CD4-positive, alpha-beta memory T cell (primary cell): ENCODE results near the gene SLC6A3. TPM values are rescaled to one million over a fixed set of nuclear protein-coding genes. Genes with fewer than 3 reads are reported as not detected.

Experiments
- CTCF ChIA-PET: fragments of 350-600 bp; sonication (Branson Sonifier 250); formaldehyde crosslinking; loops from one replicate; lab custom pipeline; 2021; ENCODE audit warnings: inconsistent platforms; ENCODE audit not compliant: partially characterized antibody; lab: Charles Lee
- POLR2A ChIA-PET: fragments of 350-600 bp; sonication (Branson Sonifier 250); formaldehyde crosslinking; loops from one replicate; lab custom pipeline; 2021; ENCODE audit not compliant: partially characterized antibody; lab: Charles Lee
- DNase-seq, 5 donors: peaks; one replicate each; pipeline versions ENCODE4 v3.0.0 to v3.0.0-alpha.2; 2020 to 2022; ENCODE audit warnings: mixed read lengths in 1 of 5
- H3K27ac ChIP-seq: one replicate; pipeline ENCODE4 v1.7.0; 2013; ENCODE audit warnings: low read depth, low read length
- H3K27me3 ChIP-seq: 2 replicates; pipeline ENCODE4 v1.7.0; 2013; ENCODE audit warnings: mild to moderate bottlenecking, low read length, moderate library complexity; ENCODE audit not compliant: insufficient read depth
- H3K36me3 ChIP-seq: 2 replicates; pipeline ENCODE4 v1.7.0; 2013; ENCODE audit warnings: mild to moderate bottlenecking, low read length, moderate library complexity; ENCODE audit not compliant: insufficient read depth
- H3K4me1 ChIP-seq: 2 replicates; pipeline ENCODE4 v1.7.0; 2013; ENCODE audit warnings: mild to moderate bottlenecking, low read length, moderate library complexity; ENCODE audit not compliant: insufficient read depth
- H3K4me3 ChIP-seq, 2 donors: one replicate each; pipeline ENCODE4 v1.7.0; 2013; ENCODE audit warnings: low read length in 2 of 2, mild to moderate bottlenecking in 1 of 2
- H3K9me3 ChIP-seq, 2 donors: one replicate each; pipeline ENCODE4 v1.7.0; 2013; ENCODE audit warnings: low read length in 2 of 2, control low read depth in 1 of 2; ENCODE audit not compliant: control insufficient read depth in 1 of 2
- H3K27ac Mint-ChIP-seq, 7 donors: one replicate each; pipeline ENCODE4 v1.8.0; 2020 to 2021; ENCODE audit warnings: mixed read lengths in 7 of 7, mild to moderate bottlenecking in 6 of 7, inconsistent platforms in 3 of 7, moderate library complexity in 3 of 7
- H3K27me3 Mint-ChIP-seq, 2 donors: one replicate each; pipeline ENCODE4 v1.8.0; 2020 to 2021; ENCODE audit warnings: mixed read lengths in 2 of 2
- H3K36me3 Mint-ChIP-seq, 2 donors: one replicate each; pipeline ENCODE4 v1.8.0; 2020 to 2021; ENCODE audit warnings: mixed read lengths in 2 of 2, inconsistent platforms in 1 of 2, mild to moderate bottlenecking in 1 of 2
- H3K4me1 Mint-ChIP-seq, 4 donors: one replicate each; pipeline ENCODE4 v1.8.0; 2020 to 2021; ENCODE audit warnings: mixed read lengths in 4 of 4, mild to moderate bottlenecking in 1 of 4
- H3K4me3 Mint-ChIP-seq, 8 donors: one replicate each; pipeline ENCODE4 v1.8.0; 2020 to 2021; ENCODE audit warnings: mixed read lengths in 8 of 8, mild to moderate bottlenecking in 7 of 8, moderate library complexity in 6 of 8, inconsistent platforms in 3 of 8
- H3K9me3 Mint-ChIP-seq, 8 donors: one replicate each; pipeline ENCODE4 v1.8.0; 2020 to 2021; ENCODE audit warnings: mixed read lengths in 8 of 8, mild to moderate bottlenecking in 5 of 8, inconsistent platforms in 3 of 8, moderate library complexity in 1 of 8
- intact Hi-C: fragments of 100-400 bp; cut with micrococcal nuclease; formaldehyde crosslinking; loops from one replicate; pipeline ENCODE4 v1.15.1; 2023
- polyA plus RNA-seq, 2 donors: library from polyadenylated mRNA; unstranded; fragments of 300-500 nt; fragmentation: Illumina TruSeq; gene quantifications; one replicate each; pipeline ENCODE4 v1.2.3, GENCODE V29; 2021
- total RNA-seq, 2 experiments: library from RNA; stranded (reverse); gene quantifications; one replicate each; pipeline ENCODE4 v1.2.3, GENCODE V29; 2021

The SLC6A3 gene
- total and polyA plus RNA-seq, 4 experiments from 2014 or later: not detected

DNA sequence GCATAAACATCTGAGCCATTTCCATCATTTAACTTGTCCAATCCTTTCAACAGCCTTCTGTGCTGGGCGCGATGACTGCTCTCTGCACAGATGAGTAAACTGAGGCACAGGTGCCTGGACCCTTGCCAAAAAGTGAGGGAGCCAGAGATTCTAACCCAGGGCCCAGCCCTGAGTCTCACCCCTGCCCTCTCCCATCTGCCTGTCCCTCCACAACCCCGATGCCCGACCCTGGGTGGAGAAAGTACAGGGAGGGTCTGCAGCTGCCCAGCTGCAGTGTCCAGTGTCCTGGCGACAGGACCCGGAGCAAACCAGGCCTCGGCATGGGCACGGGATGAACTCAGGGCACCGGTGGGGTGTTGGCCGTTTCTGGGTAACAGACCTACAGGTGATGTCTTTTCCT lies 60.7 kb downstream of the SLC6A3 start:
- H3K27ac Mint-ChIP-seq: peak overlapping the region in 2 of 7 donors; percentile 91 to 94
- Histone ChIP-seq H3K27me3 (no peaks in the 10 kb centered on the region), H3K9me3 (no peaks in the 10 kb centered on the region), H3K4me1 (peaks cover 28% of the 10 kb centered on the region), H3K36me3 (no peaks in the 10 kb centered on the region), H3K4me3 (no peak overlapping the region), H3K27ac (no peak overlapping the region)
- peak overlapping the region in 1 of 8 donors; percentile 11 for H3K4me3 Mint-ChIP-seq
- peaks cover 0 to 6% (median 0%) of the 10 kb centered on the region in 8 donors for H3K9me3 Mint-ChIP-seq
- ChIA-PET CTCF (interaction anchor here (1.0 to 3.1 kb wide), 3 partner anchors 39 to 260 kb away, joined by 3 to 17 read pairs (median 4); no protein-coding TSS in a partner anchor), POLR2A (interaction anchor here (0.6 to 3.5 kb wide), 6 partner anchors 10 to 414 kb away, joined by 3 to 53 read pairs (median 14); partner anchors contain the start of gene CLPTM1L)
- intact Hi-C loops: no loop called here
- peaks cover 0 to 3% of the 10 kb centered on the region in 2 donors for H3K36me3 Mint-ChIP-seq
- no peak for DNase-seq
- no peaks in the 10 kb centered on the region for H3K27me3 Mint-ChIP-seq
- H3K4me1 Mint-ChIP-seq: peaks cover 22 to 49% (median 31%) of the 10 kb centered on the region in 4 donors

- POLR2A ChIA-PET: interaction anchor here (2.6 kb wide), 1 partner anchor 68 kb away, joined by 16 read pairs; no protein-coding TSS in a partner anchor
- Histone ChIP-seq H3K27me3 (no peaks in the 10 kb centered on the region), H3K36me3 (no peaks in the 10 kb centered on the region), H3K27ac (no peak overlapping the region), H3K4me1 (peaks cover 28% of the 10 kb centered on the region), H3K4me3 (no peak overlapping the region), H3K9me3 (no peaks in the 10 kb centered on the region)
- H3K9me3 Mint-ChIP-seq: peaks cover 0 to 6% (median 0%) of the 10 kb centered on the region in 8 donors
- peaks cover 0 to 3% of the 10 kb centered on the region in 2 donors for H3K36me3 Mint-ChIP-seq
- peaks cover 22 to 49% (median 31%) of the 10 kb centered on the region in 4 donors for H3K4me1 Mint-ChIP-seq
- CTCF ChIA-PET: no interaction called here
- DNase-seq: no peak
- peak overlapping the region in 2 of 7 donors; percentile 78 to 79 for H3K27ac Mint-ChIP-seq
- no peaks in the 10 kb centered on the region for H3K27me3 Mint-ChIP-seq
- no peak overlapping the region for H3K4me3 Mint-ChIP-seq
- intact Hi-C loops: no loop called here
Measured at GRCh38 chr5:1383886-1384401, 61.3 kb downstream of the SLC6A3 start.

GRCh38 chr5:1383344-1383743 lies 61.9 kb downstream of the SLC6A3 start:
- Histone ChIP-seq H3K27me3 (no peaks in the 10 kb centered on the region), H3K36me3 (no peaks in the 10 kb centered on the region), H3K4me3 (no peak overlapping the region), H3K27ac (no peak overlapping the region), H3K4me1 (peaks cover 28% of the 10 kb centered on the region), H3K9me3 (no peaks in the 10 kb centered on the region)
- CTCF ChIA-PET: no interaction called here
- Mint-ChIP-seq H3K27ac (no peak overlapping the region), H3K27me3 (no peaks in the 10 kb centered on the region), H3K4me1 (peaks cover 20 to 49% (median 31%) of the 10 kb centered on the region in 4 donors), H3K4me3 (no peak overlapping the region), H3K9me3 (peaks cover 0 to 4% (median 0%) of the 10 kb centered on the region in 8 donors), H3K36me3 (peaks cover 0 to 3% of the 10 kb centered on the region in 2 donors)
- POLR2A ChIA-PET: no interaction called here
- intact Hi-C loops: no loop called here
- no peak for DNase-seq

DNA sequence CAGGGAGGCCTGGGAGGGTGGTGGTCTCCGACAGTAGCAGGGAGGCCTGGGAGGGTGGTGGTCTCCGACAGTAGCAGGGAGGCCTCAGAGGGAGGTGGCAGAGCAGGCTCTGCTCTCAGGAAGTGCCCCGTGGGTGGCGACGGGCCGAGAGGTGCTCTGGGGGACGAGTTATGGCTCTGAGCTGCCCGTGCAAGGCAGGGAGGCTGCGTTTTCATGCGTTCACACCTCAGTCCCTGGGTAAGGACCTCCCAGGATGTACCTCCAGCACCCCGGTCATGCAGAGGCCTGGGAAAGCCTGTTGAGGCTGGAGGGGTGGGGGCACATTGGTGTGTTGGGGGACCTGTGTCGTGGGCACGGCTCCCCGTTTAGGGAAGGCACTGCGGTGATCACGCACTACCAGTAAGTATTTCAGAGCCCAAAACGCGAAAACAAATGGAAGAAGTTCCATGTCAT lies 63.0 kb downstream of the SLC6A3 start:
- ChIA-PET CTCF (interaction anchor here (1.4 kb wide), 1 partner anchor 263 kb away, joined by 4 read pairs; no protein-coding TSS in a partner anchor), POLR2A (no interaction called here)
- H3K36me3 ChIP-seq: no peaks in the 10 kb centered on the region
- H3K4me3 Mint-ChIP-seq: no peak overlapping the region
- H3K27ac Mint-ChIP-seq: no peak overlapping the region
- no peaks in the 10 kb centered on the region for H3K9me3 ChIP-seq
- peaks cover 18 to 41% (median 30%) of the 10 kb centered on the region in 4 donors for H3K4me1 Mint-ChIP-seq
- peaks cover 25% of the 10 kb centered on the region for H3K4me1 ChIP-seq
- no peaks in the 10 kb centered on the region for H3K27me3 Mint-ChIP-seq
- intact Hi-C loops: no loop called here
- H3K4me3 ChIP-seq: no peak overlapping the region
- no peaks in the 10 kb centered on the region for H3K27me3 ChIP-seq
- peaks cover 0 to 3% of the 10 kb centered on the region in 2 donors for H3K36me3 Mint-ChIP-seq
- H3K9me3 Mint-ChIP-seq: peaks cover 0 to 4% (median 0%) of the 10 kb centered on the region in 8 donors
- no peak for DNase-seq
- H3K27ac ChIP-seq: no peak overlapping the region

DNA sequence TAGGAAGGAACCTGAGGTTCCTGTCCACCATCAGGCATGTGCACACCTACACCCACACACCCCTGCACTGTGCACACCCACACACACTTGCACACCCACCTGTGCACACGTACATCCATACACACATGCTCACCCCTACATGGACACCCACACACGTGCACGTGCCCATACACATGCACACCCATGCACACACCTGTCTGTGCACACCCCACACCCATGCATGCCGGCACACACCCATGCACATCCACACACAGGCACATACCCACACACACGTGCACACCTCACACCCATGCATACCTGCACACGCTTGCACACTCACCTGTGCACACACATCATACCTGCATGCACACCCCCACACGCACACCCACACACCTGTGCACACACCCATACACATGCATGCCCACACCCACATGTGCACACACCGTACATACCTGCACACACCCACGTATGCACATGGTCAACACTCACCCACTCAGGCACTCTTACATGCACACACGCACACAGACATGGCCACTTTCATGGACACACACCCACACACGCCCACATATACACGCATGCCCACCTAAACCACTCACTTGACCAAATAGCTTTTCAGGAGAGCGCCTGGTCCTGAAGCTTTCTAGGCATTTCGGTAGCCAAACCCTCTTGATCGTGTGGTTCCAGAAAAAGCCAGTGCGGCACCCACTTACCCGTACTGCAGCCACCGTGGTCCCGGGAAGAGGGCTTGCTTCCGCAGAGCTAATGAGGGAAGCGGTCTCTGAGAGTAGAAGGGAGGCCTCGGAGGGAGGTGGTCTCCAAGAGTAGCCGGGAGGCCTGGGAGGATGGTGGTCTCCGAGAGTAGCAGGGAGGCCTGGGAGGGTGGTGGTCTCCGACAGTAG lies 63.6 kb downstream of the SLC6A3 start:
- H3K9me3 ChIP-seq: no peaks in the 10 kb centered on the region
- no peak for DNase-seq
- H3K27me3 ChIP-seq: no peaks in the 10 kb centered on the region
- no peak overlapping the region for H3K27ac ChIP-seq
- peak overlapping the region in 3 of 8 donors; percentile 11 to 46 (median 36) for H3K4me3 Mint-ChIP-seq
- intact Hi-C loops: no loop called here
- peaks cover 13 to 35% (median 24%) of the 10 kb centered on the region in 4 donors for H3K4me1 Mint-ChIP-seq
- peaks cover 19% of the 10 kb centered on the region for H3K4me1 ChIP-seq
- peak overlapping the region in 4 of 7 donors; percentile 19 to 75 (median 43) for H3K27ac Mint-ChIP-seq
- no peak overlapping the region for H3K4me3 ChIP-seq
- peaks cover 0 to 4% (median 0%) of the 10 kb centered on the region in 8 donors for H3K9me3 Mint-ChIP-seq
- ChIA-PET CTCF (interaction anchor here (0.9 to 3.6 kb wide), 6 partner anchors 122 to 263 kb away, joined by 3 to 38 read pairs (median 6); no protein-coding TSS in a partner anchor), POLR2A (interaction anchor here (0.9 kb wide), 1 partner anchor 155 kb away, joined by 3 read pairs; no protein-coding TSS in a partner anchor)
- peaks cover 0 to 3% of the 10 kb centered on the region in 2 donors for H3K36me3 Mint-ChIP-seq
- no peaks in the 10 kb centered on the region for H3K36me3 ChIP-seq
- H3K27me3 Mint-ChIP-seq: no peaks in the 10 kb centered on the region

DNA sequence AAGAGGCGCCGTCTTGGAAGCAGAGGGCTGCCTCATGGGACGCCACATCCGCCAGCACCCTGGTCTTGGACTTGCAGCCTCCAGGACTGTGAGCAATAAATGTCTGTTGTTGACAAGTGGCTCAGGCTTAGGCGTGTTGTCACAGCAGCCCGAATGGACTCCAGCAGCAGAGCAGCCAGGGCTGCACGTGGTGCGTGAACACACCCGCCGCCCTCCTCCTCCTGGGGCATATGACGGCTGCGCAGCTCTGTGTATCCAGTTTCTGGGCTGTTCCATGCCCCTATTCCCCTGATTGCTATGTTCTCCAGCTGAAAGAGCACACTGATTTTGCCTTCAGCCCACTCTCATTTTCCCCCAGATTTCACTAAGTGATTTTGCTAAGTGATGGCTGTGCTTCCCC lies 64.3 kb downstream of the SLC6A3 start:
- no peak overlapping the region for H3K4me3 ChIP-seq
- H3K27ac Mint-ChIP-seq: no peak overlapping the region
- intact Hi-C loops: loop anchor here (1.0 kb wide), 2 partner anchors 260 to 264 kb away; no protein-coding TSS in a partner anchor

More for the DNA sequence above, 64.3 kb downstream of the SLC6A3 start:
- peak overlapping the region in 5 of 8 donors; percentile 15 to 46 (median 46) for H3K4me3 Mint-ChIP-seq
- peaks cover 0 to 4% (median 0%) of the 10 kb centered on the region in 8 donors for H3K9me3 Mint-ChIP-seq
- no peak overlapping the region for H3K27ac ChIP-seq
- ChIA-PET POLR2A (interaction anchor here (0.9 to 1.3 kb wide), 2 partner anchors 36 to 155 kb away, joined by 3 to 5 read pairs; partner anchors contain the start of gene CLPTM1L), CTCF (interaction anchor here (0.6 to 3.6 kb wide), 14 partner anchors 10 to 263 kb away, joined by 3 to 38 read pairs (median 3); no protein-coding TSS in a partner anchor)
- no peaks in the 10 kb centered on the region for H3K27me3 ChIP-seq
- H3K36me3 Mint-ChIP-seq: no peaks in the 10 kb centered on the region
- peaks cover 16% of the 10 kb centered on the region for H3K4me1 ChIP-seq
- H3K27me3 Mint-ChIP-seq: no peaks in the 10 kb centered on the region
- no peaks in the 10 kb centered on the region for H3K9me3 ChIP-seq
- no peak for DNase-seq
- no peaks in the 10 kb centered on the region for H3K36me3 ChIP-seq
- peaks cover 11 to 28% (median 18%) of the 10 kb centered on the region in 4 donors for H3K4me1 Mint-ChIP-seq
